ENCODE measurements around the gene SLC23A3. TPM values are rescaled to one million over a fixed set of nuclear protein-coding genes. Genes with fewer than 3 reads are reported as not detected.

Gene SLC23A3
- total RNA-seq, 1 experiment from 2014 or later = 1.7 TPM

GRCh38 chr2:219120082-219120481, 49.7 kb downstream of the SLC23A3 start:
- Histone ChIP-seq H2AFZ (ENCODE audit: low read length) (no peak overlapping the region), H3K4me3 (ENCODE audit: low read length) (no peak overlapping the region), H3K27ac (ENCODE audit: low read length) (no peak overlapping the region), H3K79me2 (ENCODE audit: low read length) (no peaks in the 10 kb centered on the region), H4K20me1 (ENCODE audit: low read length) (0 out of 2 replicates have a peak, but pooled peaks cover 4% of the 10 kb centered on the region), H3F3A (ENCODE audit: low read length, unreplicated experiment) (no peaks in the 10 kb centered on the region), H3K27me3 (ENCODE audit: low read length) (no peaks in the 10 kb centered on the region), H3K9me3 (ENCODE audit: low read length) (no peaks in the 10 kb centered on the region), H3K4me1 (ENCODE audit: insufficient read depth, low read length) (peaks cover 31% of the 10 kb centered on the region), H3K36me3 (ENCODE audit: low read depth, low read length) (no peaks in the 10 kb centered on the region), H3K9me2 (replicated peaks; ENCODE audit: low read length) (no peaks in the 10 kb centered on the region), H3K9ac (ENCODE audit: low read length) (no peak overlapping the region), H3K4me2 (ENCODE audit: low read length) (no peak overlapping the region)
- ATAC-seq = no peak
- POLR2A ChIA-PET (ENCODE audit: unreplicated experiment) = no interaction called here
- BruUV-seq (replicated peaks) = no TSS peak
- TF ChIP-seq EZH2phosphoT487 (IDR thresholded peaks at IDR 0.05; ENCODE audit: borderline replicate concordance, low read length) = no peak
- TF ChIP-seq, protein P1, sequence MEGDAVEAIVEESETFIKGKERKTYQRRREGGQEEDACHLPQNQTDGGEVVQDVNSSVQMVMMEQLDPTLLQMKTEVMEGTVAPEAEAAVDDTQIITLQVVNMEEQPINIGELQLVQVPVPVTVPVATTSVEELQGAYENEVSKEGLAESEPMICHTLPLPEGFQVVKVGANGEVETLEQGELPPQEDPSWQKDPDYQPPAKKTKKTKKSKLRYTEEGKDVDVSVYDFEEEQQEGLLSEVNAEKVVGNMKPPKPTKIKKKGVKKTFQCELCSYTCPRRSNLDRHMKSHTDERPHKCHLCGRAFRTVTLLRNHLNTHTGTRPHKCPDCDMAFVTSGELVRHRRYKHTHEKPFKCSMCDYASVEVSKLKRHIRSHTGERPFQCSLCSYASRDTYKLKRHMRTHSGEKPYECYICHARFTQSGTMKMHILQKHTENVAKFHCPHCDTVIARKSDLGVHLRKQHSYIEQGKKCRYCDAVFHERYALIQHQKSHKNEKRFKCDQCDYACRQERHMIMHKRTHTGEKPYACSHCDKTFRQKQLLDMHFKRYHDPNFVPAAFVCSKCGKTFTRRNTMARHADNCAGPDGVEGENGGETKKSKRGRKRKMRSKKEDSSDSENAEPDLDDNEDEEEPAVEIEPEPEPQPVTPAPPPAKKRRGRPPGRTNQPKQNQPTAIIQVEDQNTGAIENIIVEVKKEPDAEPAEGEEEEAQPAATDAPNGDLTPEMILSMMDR (conservative IDR thresholded peaks at IDR 0.05; ENCODE audit: low read depth, low read length) = no peak
- CTCF ChIA-PET = interaction anchor here (0.6 to 2.4 kb wide), 16 partner anchors 12 to 140 kb away, joined by 3 to 29 read pairs (median 4); no protein-coding TSS in a partner anchor
- intact Hi-C loops (cut with micrococcal nuclease) = no loop called here
- no peak for DNase-seq

DNA sequence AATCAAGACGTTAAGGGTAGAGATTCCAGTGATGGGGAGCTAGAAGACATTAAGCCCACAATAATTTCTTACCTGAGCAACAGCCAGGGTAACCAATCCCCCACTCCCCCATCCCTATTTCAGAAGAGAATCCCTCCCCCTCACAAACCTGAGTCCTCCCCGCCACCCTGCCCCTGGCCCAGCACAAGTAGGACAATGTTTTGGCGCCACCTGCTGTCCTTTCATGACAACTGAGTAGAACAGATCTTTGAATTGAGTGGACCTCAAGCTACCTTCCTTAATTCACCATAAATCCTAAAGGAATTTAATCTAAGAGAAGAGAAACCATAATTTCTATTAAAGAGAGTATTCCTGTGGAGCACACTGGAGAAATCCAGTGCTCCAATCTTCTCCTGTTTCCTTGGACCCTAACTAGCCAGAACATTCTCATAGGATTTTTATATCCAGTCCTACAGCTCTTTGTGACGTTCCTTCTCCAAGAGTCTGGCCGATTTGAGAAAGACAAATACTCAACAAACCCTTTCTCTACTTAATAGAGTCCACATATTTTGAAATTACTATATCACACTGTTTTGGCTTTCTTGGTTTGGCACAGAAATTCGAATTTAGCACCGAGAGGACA, 50.3 kb downstream of the SLC23A3 start:
- ATAC-seq (peak; percentile 78), DNase-seq (peak; percentile 72)
- intact Hi-C loops (cut with micrococcal nuclease) = loop anchor here (1.0 to 5.0 kb wide), 3 partner anchors 47 to 90 kb away; no protein-coding TSS in a partner anchor
- no peaks in the 10 kb centered on the region for H3K79me2 ChIP-seq (ENCODE audit: low read length)
- CTCF ChIA-PET = interaction anchor here (0.6 to 2.4 kb wide), 19 partner anchors 12 to 140 kb away, joined by 3 to 29 read pairs (median 4); no protein-coding TSS in a partner anchor
- no peak overlapping the region for H3K4me2 ChIP-seq (ENCODE audit: low read length)
- H3K9me2 ChIP-seq (replicated peaks; ENCODE audit: low read length) = no peaks in the 10 kb centered on the region
- no peaks in the 10 kb centered on the region for H3K27me3 ChIP-seq (ENCODE audit: low read length)
- H3K4me3 ChIP-seq (ENCODE audit: low read length) = no peak overlapping the region
- POLR2A ChIA-PET (ENCODE audit: unreplicated experiment) = no interaction called here
- H3K4me1 ChIP-seq (ENCODE audit: insufficient read depth, low read length) = peaks cover 25% of the 10 kb centered on the region
- no TSS peak for BruUV-seq (replicated peaks)
- H2AFZ ChIP-seq (ENCODE audit: low read length) = no peak overlapping the region
- H3F3A ChIP-seq (ENCODE audit: low read length, unreplicated experiment) = no peaks in the 10 kb centered on the region
- no peaks in the 10 kb centered on the region for H3K36me3 ChIP-seq (ENCODE audit: low read depth, low read length)
- H3K9ac ChIP-seq (ENCODE audit: low read length) = no peak overlapping the region
- TF ChIP-seq EZH2 (IDR thresholded peaks at IDR 0.05; ENCODE audit: low read length, unreplicated experiment) (no peak), EZH2phosphoT487 (IDR thresholded peaks at IDR 0.05; ENCODE audit: borderline replicate concordance, low read length) (no peak)
- TF ChIP-seq, protein P1 (conservative IDR thresholded peaks at IDR 0.05; ENCODE audit: low read depth, low read length) = peak; percentile 93
- H3K9me3 ChIP-seq (ENCODE audit: low read length) = no peaks in the 10 kb centered on the region
- no peak overlapping the region for H3K27ac ChIP-seq (ENCODE audit: low read length)
- 0 out of 2 replicates have a peak, but pooled peaks cover under 1% of the 10 kb centered on the region for H4K20me1 ChIP-seq (ENCODE audit: low read length)

DNA sequence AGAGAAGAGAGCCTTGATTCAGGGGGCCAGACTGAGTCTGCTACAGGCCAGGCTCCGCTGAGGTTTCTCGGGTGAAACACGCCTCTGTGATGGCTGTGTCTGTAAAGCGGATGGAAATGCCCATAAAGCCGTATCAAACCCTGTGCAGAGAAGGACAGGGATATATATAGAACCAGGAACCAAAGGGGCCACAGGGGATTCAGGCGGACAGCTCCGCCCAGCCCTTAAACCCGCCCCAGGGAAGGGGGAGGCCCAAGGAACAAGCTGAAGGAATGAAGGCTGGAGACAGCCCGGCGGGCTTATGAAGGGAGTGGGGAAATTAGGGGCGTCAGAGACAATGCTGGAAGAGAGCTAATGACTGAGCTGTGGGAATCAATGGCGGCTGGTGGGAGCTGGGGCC, 51.3 kb downstream of the SLC23A3 start:
- no TSS peak for BruUV-seq (replicated peaks)
- Histone ChIP-seq H3K27me3 (ENCODE audit: low read length) (no peaks in the 10 kb centered on the region), H3K4me1 (ENCODE audit: insufficient read depth, low read length) (peaks cover 15% of the 10 kb centered on the region), H3K27ac (ENCODE audit: low read length) (no peak overlapping the region), H3F3A (ENCODE audit: low read length, unreplicated experiment) (no peaks in the 10 kb centered on the region), H3K9me3 (ENCODE audit: low read length) (no peaks in the 10 kb centered on the region), H2AFZ (ENCODE audit: low read length) (no peak overlapping the region), H3K36me3 (ENCODE audit: low read depth, low read length) (no peaks in the 10 kb centered on the region), H4K20me1 (ENCODE audit: low read length) (no peaks in the 10 kb centered on the region), H3K4me2 (ENCODE audit: low read length) (no peak overlapping the region), H3K9ac (ENCODE audit: low read length) (no peak overlapping the region), H3K9me2 (replicated peaks; ENCODE audit: low read length) (no peaks in the 10 kb centered on the region), H3K79me2 (ENCODE audit: low read length) (no peaks in the 10 kb centered on the region), H3K4me3 (ENCODE audit: low read length) (no peak overlapping the region)
- TF ChIP-seq, protein P1 (conservative IDR thresholded peaks at IDR 0.05; ENCODE audit: low read depth, low read length) = no peak
- TF ChIP-seq EZH2phosphoT487 (IDR thresholded peaks at IDR 0.05; ENCODE audit: borderline replicate concordance, low read length) = no peak
- no peak for TF ChIP-seq EZH2 (IDR thresholded peaks at IDR 0.05; ENCODE audit: low read length, unreplicated experiment)
- POLR2A ChIA-PET (ENCODE audit: unreplicated experiment) = interaction anchor here (0.6 kb wide), 1 partner anchor 298 kb away, joined by 3 read pairs; no protein-coding TSS in a partner anchor
- DNase-seq = no peak
- intact Hi-C loops (cut with micrococcal nuclease) = loop anchor here (5.0 kb wide), 1 partner anchor 46 kb away; no protein-coding TSS in a partner anchor
- no peak for ATAC-seq
- CTCF ChIA-PET = interaction anchor here (1.1 to 2.4 kb wide), 2 partner anchors 13 to 89 kb away, joined by 3 to 29 read pairs; no protein-coding TSS in a partner anchor
